GM19328 (cell line): ENCODE measurements around the gene AHCYL2.
"Not testable (repeated sequence)": the region's sequence is repeated elsewhere in the genome, so short reads cannot be mapped to it uniquely, and the experiment has no call there.

Experiments
- ATAC-seq: cut with Tn5 transposase; IDR thresholded peaks from one replicate; pipeline ENCODE4 v1.9.1; 2021; ENCODE audit warnings: mild to moderate bottlenecking, moderate library complexity; ENCODE audit not compliant: unreplicated experiment

Gene AHCYL2

GRCh38 chr7:129446925-129447324 lies 222.1 kb downstream of the AHCYL2 start:
- ATAC-seq: not testable (repeated sequence)

GRCh38 chr7:129447445-129447844 lies 222.6 kb downstream of the AHCYL2 start:
- not testable (repeated sequence) for ATAC-seq

- ATAC-seq: not testable (repeated sequence)
These were observed 223.8 kb downstream of the AHCYL2 start for GRCh38 chr7:129448608-129449007.

GRCh38 chr7:129450295-129450694 lies 225.5 kb downstream of the AHCYL2 start:
- no peak for ATAC-seq

GRCh38 chr7:129452589-129453231 lies 227.9 kb downstream of the AHCYL2 start:
- no peak for ATAC-seq

GRCh38 chr7:129453510-129454248 lies 228.8 kb downstream of the AHCYL2 start:
- ATAC-seq: no peak

GRCh38 chr7:129454249-129454551 lies 229.4 kb downstream of the AHCYL2 start:
- no peak for ATAC-seq

- ATAC-seq: no peak
These were observed 231.6 kb downstream of the AHCYL2 start for GRCh38 chr7:129456421-129456820.

- ATAC-seq: no peak
These were observed 232.3 kb downstream of the AHCYL2 start for GRCh38 chr7:129457101-129457500.

GRCh38 chr7:129458171-129458570 lies 233.3 kb downstream of the AHCYL2 start:
- ATAC-seq: no peak

GRCh38 chr7:129461809-129462208 lies 237.0 kb downstream of the AHCYL2 start:
- ATAC-seq: no peak

- no peak for ATAC-seq
These were observed 237.6 kb downstream of the AHCYL2 start for GRCh38 chr7:129462420-129462819.

- no peak for ATAC-seq
These were observed 239.4 kb downstream of the AHCYL2 start for GRCh38 chr7:129464194-129464593.

GRCh38 chr7:129465080-129465479 lies 240.2 kb downstream of the AHCYL2 start:
- no peak for ATAC-seq

- no peak for ATAC-seq
These were observed 242.0 kb downstream of the AHCYL2 start for GRCh38 chr7:129466796-129467195.

- ATAC-seq: no peak
These were observed 243.3 kb downstream of the AHCYL2 start for GRCh38 chr7:129468087-129468486.

- ATAC-seq: no peak
These were observed 243.7 kb downstream of the AHCYL2 start for GRCh38 chr7:129468547-129468946.

- no peak for ATAC-seq
These were observed 245.1 kb downstream of the AHCYL2 start for GRCh38 chr7:129469930-129470329.

GRCh38 chr7:129470411-129470810 lies 245.6 kb downstream of the AHCYL2 start:
- no peak for ATAC-seq

GRCh38 chr7:129471402-129471827 lies 246.6 kb downstream of the AHCYL2 start:
- no peak for ATAC-seq

- ATAC-seq: not testable (repeated sequence)
These were observed 251.1 kb downstream of the AHCYL2 start for GRCh38 chr7:129475931-129476330.

GRCh38 chr7:129476398-129476797 lies 251.6 kb downstream of the AHCYL2 start:
- ATAC-seq: not testable (repeated sequence)
